Esophagus (tissue), 2 donors: ENCODE measurements around the gene MSI2. TPM values are rescaled to one million over a fixed set of nuclear protein-coding genes. Genes with fewer than 3 reads are reported as not detected.

Experiments
- H3K27ac ChIP-seq, 2 donors: one replicate each; pipeline ENCODE4 v1.5.1; 2013; ENCODE audit warnings: low read depth in 2 of 2, mild to moderate bottlenecking in 2 of 2, inconsistent platforms in 1 of 2, low read length in 1 of 2, moderate library complexity in 1 of 2
- H3K27me3 ChIP-seq, 2 donors: one replicate each; pipeline ENCODE4 v1.6.1; 2013; ENCODE audit warnings: low read length in 2 of 2, control low read depth in 1 of 2, mild to moderate bottlenecking in 1 of 2; ENCODE audit not compliant: insufficient read depth in 2 of 2, control insufficient read depth in 1 of 2
- H3K36me3 ChIP-seq, 2 donors: one replicate each; pipeline ENCODE4 v1.6.1; 2013; ENCODE audit warnings: low read length in 1 of 2; ENCODE audit not compliant: control insufficient read depth in 2 of 2, insufficient read depth in 2 of 2
- H3K4me1 ChIP-seq, 2 donors: one replicate each; pipeline ENCODE4 v1.6.1; 2013; ENCODE audit warnings: low read length in 1 of 2; ENCODE audit not compliant: control insufficient read depth in 2 of 2, insufficient read depth in 2 of 2
- H3K4me3 ChIP-seq, 2 donors: one replicate each; pipeline ENCODE4 v1.5.1; 2013; ENCODE audit warnings: low read length in 2 of 2, mild to moderate bottlenecking in 2 of 2, low read depth in 1 of 2, moderate library complexity in 1 of 2
- H3K9me3 ChIP-seq, 2 donors: one replicate each; pipeline ENCODE4 v1.6.1; 2013; ENCODE audit warnings: mild to moderate bottlenecking in 2 of 2, low read depth in 1 of 2, low read length in 1 of 2, moderate library complexity in 1 of 2; ENCODE audit not compliant: control insufficient read depth in 2 of 2, insufficient read depth in 1 of 2
- WGBS, 2 donors: extraction: QIAGEN DNeasy Blood & Tissue Kit; methylation state at CpG; one replicate each; pipeline ENCODE4 v1.1.7; 2013; 5-methylcytosine and 5-hydroxymethylcytosine counted together
- polyA plus RNA-seq, 2 donors: library from polyadenylated mRNA; stranded (reverse); fragments of 200-250 nt; gene quantifications; one replicate each; pipeline ENCODE4 v1.2.3, GENCODE V29; 2013
- donor health status: healthy with polysubstance abuse.
- donor health status: Bipolar disorder and iron deficiency.

The MSI2 gene
- polyA plus RNA-seq, 2 donors = 7.8 to 8.2 TPM

GRCh38 chr17:57355090-57355859 lies 99.0 kb downstream of the MSI2 start:
- H3K36me3 ChIP-seq = no peaks in the 10 kb centered on the region
- H3K27ac ChIP-seq = no peak overlapping the region
- WGBS, 2 donors = 88 to 90% methylated on average over 6 of the region's 6 CpGs
- no peaks in the 10 kb centered on the region for H3K27me3 ChIP-seq
- no peaks in the 10 kb centered on the region for H3K9me3 ChIP-seq
- H3K4me3 ChIP-seq = no peak overlapping the region
- H3K4me1 ChIP-seq = peaks cover 0 to 6% of the 10 kb centered on the region in 2 donors

DNA sequence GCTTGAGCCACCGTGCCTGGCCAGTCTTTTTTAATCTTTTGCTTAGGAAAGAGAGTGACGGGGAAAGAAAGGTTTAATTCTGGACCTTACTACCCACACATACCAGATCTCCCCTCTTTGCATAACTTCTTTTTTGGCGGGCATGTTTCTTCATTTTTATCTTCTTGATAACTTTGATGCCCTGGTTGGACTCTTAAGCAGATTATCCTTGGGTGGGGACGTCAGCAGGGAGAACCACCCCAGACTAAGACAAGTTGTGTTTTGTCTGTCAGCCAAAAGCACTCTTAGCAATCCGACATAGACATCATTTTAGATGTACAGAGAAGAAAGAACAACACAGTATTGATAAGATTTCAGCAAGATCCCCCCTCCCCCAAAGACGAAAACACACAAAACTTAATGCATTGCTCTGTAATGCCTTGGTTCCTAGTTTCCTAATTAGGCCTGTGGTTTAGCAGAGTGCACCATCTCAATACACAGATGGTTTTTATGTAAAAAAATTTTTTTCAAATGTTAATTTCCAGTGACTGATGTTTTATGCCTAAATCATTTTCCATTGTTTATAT lies 99.9 kb downstream of the MSI2 start:
- Histone ChIP-seq H3K27me3 (no peaks in the 10 kb centered on the region), H3K27ac (no peak overlapping the region), H3K36me3 (no peaks in the 10 kb centered on the region), H3K4me1 (peaks cover 0 to 6% of the 10 kb centered on the region in 2 donors), H3K9me3 (no peaks in the 10 kb centered on the region), H3K4me3 (no peak overlapping the region)
- 69 to 73% methylated on average over 6 of the region's 6 CpGs for WGBS, 2 donors

DNA sequence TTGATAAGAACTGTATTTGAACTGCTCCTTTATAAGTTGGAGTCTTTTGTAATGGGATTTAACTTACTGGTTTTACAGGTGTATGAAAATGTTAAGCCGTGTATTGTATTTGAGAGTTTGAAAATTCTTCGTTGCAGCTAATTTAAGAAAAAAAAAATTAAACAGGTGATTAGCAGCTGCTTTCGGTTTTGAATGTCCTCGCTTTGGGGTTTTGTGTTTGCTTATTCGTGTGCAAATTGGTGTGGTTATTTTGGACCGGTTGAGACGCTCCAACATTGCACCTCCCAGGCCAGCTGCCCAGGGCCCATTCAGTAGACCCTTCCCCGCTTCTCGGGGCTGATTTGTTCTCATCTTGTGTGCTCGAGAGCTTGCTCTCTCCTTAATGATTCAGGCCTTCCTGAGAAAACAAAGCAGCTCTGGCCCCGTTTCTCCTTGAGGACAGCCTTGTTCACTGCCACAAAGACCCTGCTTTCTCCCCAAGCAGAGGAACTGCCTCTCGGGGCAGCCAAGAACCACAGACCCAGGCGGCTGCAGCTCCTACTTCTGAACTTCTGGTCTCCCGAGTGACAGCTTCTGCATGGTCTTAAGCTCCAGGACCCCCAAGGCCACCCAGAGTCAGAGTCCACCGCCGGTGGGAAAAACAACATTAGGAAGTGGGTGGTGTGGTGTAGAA lies 100.5 kb downstream of the MSI2 start:
- WGBS, 2 donors = 33 to 45% methylated on average over 16 of the region's 16 CpGs
- H3K36me3 ChIP-seq = no peaks in the 10 kb centered on the region
- no peaks in the 10 kb centered on the region for H3K9me3 ChIP-seq
- peaks cover 0 to 6% of the 10 kb centered on the region in 2 donors for H3K4me1 ChIP-seq
- peak overlapping the region; percentile 83 to 90 for H3K27ac ChIP-seq
- H3K27me3 ChIP-seq = no peaks in the 10 kb centered on the region
- H3K4me3 ChIP-seq = peak overlapping the region in 1 of 2 donors; percentile 21

GRCh38 chr17:57357392-57357784 lies 101.1 kb downstream of the MSI2 start:
- WGBS, 2 donors = 40 to 46% methylated on average over 11 of the region's 11 CpGs
- H3K9me3 ChIP-seq = no peaks in the 10 kb centered on the region
- H3K27ac ChIP-seq = peak overlapping the region; percentile 83 to 90
- peaks cover 0 to 6% of the 10 kb centered on the region in 2 donors for H3K4me1 ChIP-seq
- no peaks in the 10 kb centered on the region for H3K27me3 ChIP-seq
- no peaks in the 10 kb centered on the region for H3K36me3 ChIP-seq
- H3K4me3 ChIP-seq = peak overlapping the region in 1 of 2 donors; percentile 21

DNA sequence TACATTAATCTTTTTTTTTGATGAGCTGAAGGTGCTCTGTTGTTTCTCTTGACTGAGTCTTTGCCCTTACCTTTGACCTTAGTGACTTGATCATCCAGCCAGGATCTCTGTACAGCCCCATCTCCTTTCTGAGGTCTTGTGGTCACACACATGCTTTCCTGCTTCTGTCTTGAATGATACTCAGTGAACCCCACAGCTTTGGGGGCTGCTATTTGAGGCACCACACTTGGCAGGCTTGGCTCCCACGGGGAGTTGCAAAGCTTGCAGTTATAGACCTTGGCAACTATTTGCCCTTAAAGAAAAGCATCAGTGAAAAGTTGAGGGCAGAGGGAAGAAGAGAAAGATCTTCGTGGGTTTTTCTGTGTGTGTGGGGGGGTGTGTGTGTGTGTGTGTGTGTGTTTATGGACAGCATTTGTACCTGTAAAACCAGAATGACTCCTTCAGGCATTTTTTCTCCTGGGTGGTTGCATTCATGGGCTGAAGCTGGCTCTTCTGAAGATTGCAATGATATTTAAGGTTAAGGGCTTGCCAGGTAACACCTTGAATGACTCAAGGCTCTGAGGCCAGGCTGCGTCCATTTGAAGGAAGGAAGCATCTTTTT lies 101.6 kb downstream of the MSI2 start:
- 44 to 51% methylated on average over 3 of the region's 3 CpGs for WGBS, 2 donors
- H3K36me3 ChIP-seq = no peaks in the 10 kb centered on the region
- H3K4me1 ChIP-seq = peaks cover 0 to 6% of the 10 kb centered on the region in 2 donors
- H3K4me3 ChIP-seq = no peak overlapping the region
- peak overlapping the region; percentile 55 to 96 for H3K27ac ChIP-seq
- H3K9me3 ChIP-seq = no peaks in the 10 kb centered on the region
- H3K27me3 ChIP-seq = no peaks in the 10 kb centered on the region

GRCh38 chr17:57360266-57360665 lies 103.9 kb downstream of the MSI2 start:
- no peaks in the 10 kb centered on the region for H3K36me3 ChIP-seq
- H3K27ac ChIP-seq = no peak overlapping the region
- H3K4me3 ChIP-seq = no peak overlapping the region
- H3K9me3 ChIP-seq = no peaks in the 10 kb centered on the region
- WGBS, 2 donors = 69 to 91% methylated on average over 2 of the region's 2 CpGs
- H3K27me3 ChIP-seq = no peaks in the 10 kb centered on the region
- H3K4me1 ChIP-seq = peaks cover 0 to 6% of the 10 kb centered on the region in 2 donors

GRCh38 chr17:57362797-57363556 lies 106.7 kb downstream of the MSI2 start:
- Histone ChIP-seq H3K27me3 (no peaks in the 10 kb centered on the region), H3K4me1 (no peaks in the 10 kb centered on the region)

GRCh38 chr17:57363580-57363979 lies 107.3 kb downstream of the MSI2 start:
- H3K4me1 ChIP-seq = no peaks in the 10 kb centered on the region
- H3K9me3 ChIP-seq = no peaks in the 10 kb centered on the region
- H3K27ac ChIP-seq = no peak overlapping the region
- H3K4me3 ChIP-seq = no peak overlapping the region
- H3K36me3 ChIP-seq = no peaks in the 10 kb centered on the region
- no peaks in the 10 kb centered on the region for H3K27me3 ChIP-seq
- WGBS, 2 donors = 97% methylated on average over 4 of the region's 4 CpGs

More at GRCh38 chr17:57362797-57363556, 106.7 kb downstream of the MSI2 start:
- Histone ChIP-seq H3K27ac (no peak overlapping the region), H3K9me3 (no peaks in the 10 kb centered on the region), H3K4me3 (no peak overlapping the region), H3K36me3 (no peaks in the 10 kb centered on the region)
- 92 to 94% methylated on average over 9 of the region's 9 CpGs for WGBS, 2 donors
